Fibroblast of upper back skin (primary cell): Measurements from ENCODE around the gene LRMDA.

Experiments
- DNase-seq: peaks from one replicate; pipeline ENCODE4 v3.0.0-alpha.2; 2013

LRMDA gene

GRCh38 chr10:76397181-76398042 is 966.0 kb downstream of the LRMDA start:
- peak; percentile 83 for DNase-seq

DNA sequence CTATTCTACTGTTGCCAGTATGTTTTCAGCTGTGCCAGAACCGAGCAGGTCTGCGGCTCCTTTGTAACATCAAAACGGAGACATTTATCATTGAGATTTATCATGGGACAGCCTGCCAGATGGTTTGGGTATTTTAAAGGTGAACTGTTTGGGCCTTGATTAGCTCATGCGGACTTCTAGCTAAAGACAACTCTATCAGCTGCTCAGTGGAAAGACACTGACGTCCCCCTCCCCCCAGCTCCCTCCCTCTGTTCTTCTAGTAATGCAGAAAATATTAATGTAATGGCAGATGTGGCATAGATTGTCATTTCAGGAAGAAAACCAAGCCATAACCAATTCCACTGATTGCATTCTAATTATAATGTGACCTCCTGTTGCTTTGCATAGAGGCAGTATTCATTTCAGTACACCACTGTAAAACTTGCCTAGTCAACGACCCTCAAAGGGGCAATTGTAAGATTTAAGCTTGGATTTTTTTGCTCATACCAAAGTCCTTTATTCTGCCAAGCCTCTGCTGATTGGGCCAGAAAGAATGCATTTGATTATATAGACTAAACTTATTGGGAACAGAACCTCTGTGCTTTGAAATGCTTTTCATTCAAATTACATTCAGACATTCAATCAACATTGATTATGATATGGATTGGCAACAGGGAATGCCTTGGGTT is 966.8 kb downstream of the LRMDA start:
- peak; percentile 82 for DNase-seq

DNA sequence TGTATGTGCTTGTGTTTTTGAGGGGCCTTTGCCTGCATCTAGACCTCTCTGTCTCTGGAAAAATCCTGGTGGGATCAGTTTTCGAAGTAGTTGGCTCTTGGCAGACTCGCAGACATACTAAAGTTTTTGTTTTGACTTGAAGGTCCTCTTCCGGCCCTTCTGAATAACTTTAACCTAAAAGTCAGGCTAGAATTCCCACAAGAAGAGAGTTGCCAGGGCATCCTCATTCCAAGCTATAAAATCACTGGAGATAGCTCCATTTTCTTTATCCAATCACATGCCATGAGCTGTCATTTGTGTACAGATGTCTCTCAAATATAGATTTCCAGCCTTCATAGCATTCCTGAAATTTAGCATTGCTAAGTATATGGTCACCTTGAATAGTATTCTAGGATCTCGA is 967.8 kb downstream of the LRMDA start:
- peak; percentile 68 for DNase-seq

GRCh38 chr10:76401006-76401405 is 969.6 kb downstream of the LRMDA start:
- DNase-seq, result no peak

DNA sequence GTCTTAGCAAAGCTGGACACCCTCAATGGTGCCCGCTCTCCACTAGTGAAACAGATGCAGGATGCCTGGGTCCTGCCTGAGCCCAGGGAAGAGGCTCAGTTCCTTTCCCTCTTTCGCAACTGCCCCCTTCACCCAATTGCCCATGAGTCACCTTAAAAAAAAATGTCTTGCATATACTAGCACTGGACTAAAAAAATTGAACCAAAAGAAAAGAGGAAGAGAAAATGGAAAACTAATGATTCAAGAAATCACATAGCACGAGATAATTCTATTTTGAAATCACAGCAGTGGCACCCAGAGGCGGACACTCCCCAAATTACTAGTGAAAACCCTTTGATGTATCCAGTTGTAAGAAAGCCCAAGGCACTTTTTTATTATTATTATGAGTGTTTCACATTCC is 972.5 kb downstream of the LRMDA start:
- DNase-seq, result no peak

- no peak for DNase-seq
These were observed 973.1 kb downstream of the LRMDA start for GRCh38 chr10:76404531-76404930.

DNA sequence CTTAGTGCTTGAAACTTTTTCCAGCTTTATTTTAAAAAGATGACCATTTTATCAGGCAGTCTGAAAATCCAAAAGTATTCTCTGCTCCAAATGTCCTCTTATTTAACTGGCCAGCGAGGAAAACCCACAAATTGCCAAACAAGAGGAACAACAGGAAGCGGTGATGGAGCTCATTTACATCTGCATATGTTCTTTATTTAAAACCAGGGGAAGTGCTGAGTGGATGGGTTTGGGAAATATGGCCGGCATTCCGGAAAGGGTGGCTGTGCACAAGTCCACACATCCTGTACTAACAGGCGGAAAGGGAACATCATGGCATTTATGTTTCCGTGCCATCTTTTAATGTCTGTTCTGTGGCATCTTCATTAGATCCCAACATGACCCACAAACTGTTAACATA is 974.5 kb downstream of the LRMDA start:
- DNase-seq, result peak; percentile 72

GRCh38 chr10:76408646-76409045 is 977.2 kb downstream of the LRMDA start:
- DNase-seq, result peak; percentile 96

- DNase-seq, result no peak
These were observed 980.5 kb downstream of the LRMDA start for GRCh38 chr10:76411729-76412435.

GRCh38 chr10:76415554-76415953 is 984.1 kb downstream of the LRMDA start:
- no peak for DNase-seq

GRCh38 chr10:76416642-76417041 is 985.2 kb downstream of the LRMDA start:
- no peak for DNase-seq

GRCh38 chr10:76420725-76421124 is 989.3 kb downstream of the LRMDA start:
- no peak for DNase-seq

DNA sequence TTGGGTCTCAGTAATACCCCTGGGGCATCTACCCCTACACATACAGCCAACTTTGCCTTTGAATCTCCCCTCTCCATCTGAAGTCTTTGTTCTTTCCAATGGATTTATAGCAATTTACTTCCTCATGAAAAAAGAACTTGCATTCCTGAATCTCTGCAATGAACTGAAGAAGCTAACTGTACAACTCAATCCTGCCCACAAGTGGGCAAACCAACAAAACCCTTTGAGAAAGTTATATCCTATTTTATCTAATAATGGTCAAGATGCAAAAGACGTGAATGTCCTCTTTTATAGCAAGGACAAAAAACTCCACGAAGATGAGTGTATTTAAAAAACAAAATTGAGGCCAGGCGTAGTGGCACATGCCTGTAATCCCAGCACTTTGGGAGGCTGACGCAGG is 991.3 kb downstream of the LRMDA start:
- DNase-seq, result peak; percentile 51

DNA sequence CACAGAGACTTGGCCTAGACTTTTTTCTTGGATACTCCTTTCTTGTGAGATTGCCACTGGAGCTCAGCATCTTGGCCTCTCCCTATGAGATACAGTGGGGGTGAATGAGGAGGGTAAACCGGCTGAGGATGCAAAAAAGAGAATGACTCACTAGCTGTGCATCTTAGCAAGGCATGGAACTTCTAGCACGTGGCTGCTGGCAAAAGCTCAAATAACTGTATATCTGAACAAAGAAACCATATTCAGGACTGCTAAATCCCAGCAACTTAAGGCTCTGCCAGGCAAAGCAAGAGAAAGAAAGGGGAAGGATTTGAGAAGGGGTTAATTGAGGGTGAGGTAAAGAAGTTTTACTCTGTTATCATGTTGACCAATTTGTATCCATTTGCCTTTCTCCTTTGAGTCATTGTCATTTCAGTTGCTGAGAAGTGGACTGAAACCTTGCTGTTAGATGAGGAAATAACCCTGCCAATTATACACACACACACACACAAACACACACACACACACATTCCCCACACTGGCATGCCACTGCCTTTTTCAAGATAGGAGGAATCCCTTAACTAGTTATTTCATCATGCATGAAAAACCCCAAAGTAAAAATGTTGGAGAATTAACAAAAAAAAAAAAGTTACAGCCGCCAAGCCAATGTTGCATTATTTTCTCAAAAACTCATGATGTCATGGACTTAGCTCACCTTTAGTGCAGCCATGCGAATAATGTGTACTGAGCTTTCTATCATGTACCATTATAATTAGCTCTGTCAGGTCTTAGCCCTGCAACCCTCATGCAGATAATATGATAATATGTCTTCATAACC is 997.3 kb downstream of the LRMDA start:
- peak; percentile 99 for DNase-seq

DNA sequence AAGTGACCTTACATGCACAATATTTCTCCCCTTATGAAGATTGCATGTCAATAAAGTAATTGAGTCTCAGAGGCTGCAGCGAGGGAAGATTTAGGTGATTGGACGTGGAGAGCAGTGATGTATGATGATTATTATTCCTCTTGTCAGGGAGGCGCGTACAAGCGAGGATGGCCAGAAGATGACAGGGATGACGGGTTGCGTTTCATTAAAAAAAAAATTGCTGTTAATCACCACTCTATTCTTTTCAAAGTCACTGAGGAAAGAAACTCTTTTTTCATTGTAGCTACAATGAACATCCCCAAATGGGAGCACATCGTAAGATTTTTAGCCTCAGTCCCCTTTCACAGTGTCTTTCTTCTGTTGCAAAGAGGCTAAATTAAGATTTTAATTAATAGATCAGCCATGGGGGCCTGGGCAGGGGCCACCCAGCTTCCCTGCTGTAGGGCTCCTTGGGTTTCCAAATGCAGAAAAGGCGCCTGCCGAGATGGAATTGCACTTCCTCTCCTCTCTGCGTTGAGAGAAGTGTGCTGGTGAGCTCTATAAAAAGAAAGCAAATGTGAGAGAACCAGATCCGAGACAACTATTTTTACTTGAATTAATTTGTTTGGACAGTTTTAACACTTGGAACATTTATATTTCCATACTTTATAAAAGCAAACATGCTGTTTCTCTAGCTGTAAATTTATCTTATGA is 998.1 kb downstream of the LRMDA start:
- DNase-seq, result no peak

DNA sequence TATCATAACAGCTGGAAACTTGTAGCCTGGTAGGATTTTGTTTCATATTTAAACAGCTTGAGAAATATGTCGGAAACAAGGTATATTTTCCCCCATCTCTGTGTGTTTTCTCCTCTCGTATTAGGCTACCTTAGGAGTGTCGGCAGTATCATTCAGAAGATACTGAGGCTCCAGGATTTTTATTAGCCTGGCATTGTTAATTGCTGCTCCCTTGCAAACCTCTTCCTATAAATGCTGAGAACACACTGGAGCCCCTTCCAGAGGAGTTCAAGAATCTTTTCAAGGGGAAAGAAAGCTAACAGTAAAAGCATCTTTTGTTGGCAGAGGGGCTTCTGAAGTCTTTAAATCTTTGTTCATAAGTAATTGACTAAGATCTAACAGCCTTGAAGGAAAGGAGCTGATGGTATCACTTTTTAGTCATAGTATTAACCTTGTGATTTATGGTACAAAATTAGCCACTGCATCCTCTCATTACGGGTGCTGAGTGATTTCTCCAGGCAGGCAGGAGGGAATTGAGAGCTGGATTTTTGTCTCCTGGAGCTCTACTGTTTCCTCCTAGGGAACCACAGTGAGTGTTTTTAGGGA is 998.7 kb downstream of the LRMDA start:
- DNase-seq, result peak; percentile 74

- peak; percentile 95 for DNase-seq
These were observed 1000.9 kb downstream of the LRMDA start for GRCh38 chr10:76432016-76433012.

- DNase-seq, result no peak
These were observed 1002.0 kb downstream of the LRMDA start for GRCh38 chr10:76433161-76434005.

DNA sequence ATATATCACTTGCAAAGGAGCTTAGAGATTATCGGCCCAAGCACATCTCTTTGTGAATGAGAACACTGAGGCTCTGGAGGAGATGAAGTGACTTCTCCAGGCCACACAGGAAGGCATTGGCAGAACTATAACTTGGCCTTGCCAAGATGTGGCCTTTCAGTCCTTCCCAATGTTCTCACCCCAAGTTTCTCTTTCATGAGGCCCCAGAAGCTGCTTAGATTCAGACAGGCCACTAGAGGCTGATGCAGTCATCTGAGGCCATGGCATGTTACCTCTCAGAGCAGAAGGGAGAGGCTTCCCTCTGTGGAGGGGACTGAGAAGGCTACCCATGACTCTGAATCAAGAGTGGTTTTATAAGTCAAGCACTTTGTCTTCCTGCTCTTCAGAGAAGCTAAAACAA is 1003.7 kb downstream of the LRMDA start:
- DNase-seq, result no peak
